GM18951 (cell line): Measurements from ENCODE around the gene BMERB1.

Experiments used
- POLR2A ChIP-seq: IDR thresholded peaks from 4 replicates; pipeline ENCODE4 v1.6.1; 2011; ENCODE audit warnings: mild to moderate bottlenecking; ENCODE audit not compliant: insufficient read length, insufficient read depth; ENCODE audit errors: extremely low read depth
- in situ Hi-C: fragments of 300-500 bp; cut with MboI; formaldehyde crosslinking; loops from one replicate; pipeline ENCODE4 v1.12.0; 2022; ENCODE audit warnings: low sequenced_read_pairs, mixed read lengths, inconsistent platforms; ENCODE audit not compliant: unreplicated experiment

BMERB1 gene

GRCh38 chr16:15487336-15488284, 53.2 kb downstream of the BMERB1 start:
- no peak for TF ChIP-seq POLR2A
- in situ Hi-C loops, result no loop called here

GRCh38 chr16:15489016-15489415, 54.6 kb downstream of the BMERB1 start:
- TF ChIP-seq POLR2A, result no peak
- in situ Hi-C loops, result no loop called here

- in situ Hi-C loops, result no loop called here
- no peak for TF ChIP-seq POLR2A
These were observed 55.8 kb downstream of the BMERB1 start for GRCh38 chr16:15490123-15490711.

GRCh38 chr16:15491411-15491810, 57.0 kb downstream of the BMERB1 start:
- in situ Hi-C loops, result no loop called here
- no peak for TF ChIP-seq POLR2A

- in situ Hi-C loops, result no loop called here
- TF ChIP-seq POLR2A, result no peak
These were observed 57.8 kb downstream of the BMERB1 start for GRCh38 chr16:15492091-15492740.

- TF ChIP-seq POLR2A, result no peak
- in situ Hi-C loops, result no loop called here
These were observed 59.2 kb downstream of the BMERB1 start for GRCh38 chr16:15493466-15494180.

- in situ Hi-C loops, result no loop called here
- no peak for TF ChIP-seq POLR2A
These were observed 59.8 kb downstream of the BMERB1 start for GRCh38 chr16:15494236-15494635.

- in situ Hi-C loops, result no loop called here
- TF ChIP-seq POLR2A, result no peak
These were observed 61.5 kb downstream of the BMERB1 start for GRCh38 chr16:15495898-15496297.

GRCh38 chr16:15498427-15499175, 64.2 kb downstream of the BMERB1 start:
- in situ Hi-C loops, result no loop called here
- TF ChIP-seq POLR2A, result no peak

- in situ Hi-C loops, result no loop called here
- no peak for TF ChIP-seq POLR2A
These were observed 67.8 kb downstream of the BMERB1 start for GRCh38 chr16:15502041-15502725.

- in situ Hi-C loops, result no loop called here
These were observed 72.1 kb downstream of the BMERB1 start for GRCh38 chr16:15506441-15506840.

More at GRCh38 chr16:15506441-15506840, 72.1 kb downstream of the BMERB1 start:
- TF ChIP-seq POLR2A, result no peak
